KMS-11 (cell line): ENCODE data around the gene LRRIQ1.

Experiments
- H2AFZ ChIP-seq: fragments of 200-600 bp; sonication (generic); 2 replicates; pipeline ENCODE4 v1.6.1; 2016; ENCODE audit warnings: antibody characterized with exemption, mixed run types, low read depth
- H3K27ac ChIP-seq: fragments of 200-600 bp; sonication (generic); 2 replicates; pipeline ENCODE4 v1.6.1; 2016; ENCODE audit warnings: mild to moderate bottlenecking, mixed run types
- H3K27me3 ChIP-seq: fragments of 200-600 bp; sonication (generic); 2 replicates; pipeline ENCODE4 v1.6.1; 2017; ENCODE audit warnings: mild to moderate bottlenecking, low read depth, mixed run types, moderate library complexity; ENCODE audit not compliant: insufficient read depth
- H3K36me3 ChIP-seq: fragments of 200-600 bp; sonication (generic); 2 replicates; pipeline ENCODE4 v1.6.1; 2017; ENCODE audit warnings: mild to moderate bottlenecking, mixed run types; ENCODE audit not compliant: insufficient read depth
- H3K4me1 ChIP-seq: fragments of 200-600 bp; sonication (generic); 2 replicates; pipeline ENCODE4 v1.6.1; 2016; ENCODE audit warnings: mild to moderate bottlenecking, low read depth, mixed run types; ENCODE audit not compliant: poor library complexity, severe bottlenecking
- H3K4me2 ChIP-seq: fragments of 200-600 bp; sonication (generic); 2 replicates; pipeline ENCODE4 v1.7.0; 2016; ENCODE audit warnings: mild to moderate bottlenecking, mixed run types
- H3K4me3 ChIP-seq: fragments of 200-600 bp; sonication (generic); IDR thresholded peaks from 2 replicates; pipeline ENCODE4 v1.6.1; 2017; ENCODE audit warnings: low read depth, low read length, mixed read lengths; ENCODE audit not compliant: insufficient read depth
- H3K79me2 ChIP-seq: fragments of 200-600 bp; sonication (generic); 2 replicates; pipeline ENCODE4 v1.6.1; 2016; ENCODE audit warnings: low read depth, mixed run types; ENCODE audit not compliant: insufficient read depth
- H3K9ac ChIP-seq: fragments of 200-600 bp; sonication (generic); 2 replicates; pipeline ENCODE4 v1.6.1; 2016; ENCODE audit warnings: mild to moderate bottlenecking, mixed run types
- H4K20me1 ChIP-seq: fragments of 200-600 bp; sonication (generic); 2 replicates; pipeline ENCODE4 v1.6.1; 2016; ENCODE audit warnings: mild to moderate bottlenecking, mixed run types; ENCODE audit not compliant: insufficient read depth
- TF ChIP-seq, protein P1 (sequence below): fragments of 200-600 bp; sonication (generic); conservative IDR thresholded peaks from 2 replicates; pipeline ENCODE4 v1.6.1; 2017; ENCODE audit warnings: low read depth, mild to moderate bottlenecking, antibody characterized with exemption, low read length, moderate library complexity, mixed read lengths

The LRRIQ1 gene

DNA sequence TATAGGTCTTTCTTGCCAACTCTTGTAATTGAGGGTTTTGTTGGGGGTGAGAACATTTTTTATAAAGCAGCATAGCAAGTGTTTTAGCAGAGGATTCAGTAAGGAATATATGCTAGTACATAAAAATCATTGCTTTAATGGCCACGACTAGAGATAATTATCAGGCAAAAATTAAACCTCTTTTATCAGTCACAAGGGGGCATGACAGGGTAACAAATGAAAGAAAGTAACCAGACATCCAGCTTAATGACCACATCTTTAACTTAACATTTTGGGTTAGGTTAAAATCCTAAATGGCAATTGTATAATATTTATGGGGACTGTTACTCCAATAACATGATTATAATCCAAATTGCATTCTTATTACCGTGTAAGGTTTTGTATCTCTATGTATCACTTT is 119.6 kb downstream of the LRRIQ1 start:
- Histone ChIP-seq H3K79me2 (no peaks in the 10 kb centered on the region), H2AFZ (no peak overlapping the region), H3K9ac (no peak overlapping the region), H3K4me2 (no peak overlapping the region), H4K20me1 (no peaks in the 10 kb centered on the region), H3K4me3 (no peak overlapping the region), H3K27me3 (no peaks in the 10 kb centered on the region), H3K27ac (no peak overlapping the region), H3K36me3 (no peaks in the 10 kb centered on the region), H3K4me1 (no peaks in the 10 kb centered on the region)
- TF ChIP-seq, protein P1, sequence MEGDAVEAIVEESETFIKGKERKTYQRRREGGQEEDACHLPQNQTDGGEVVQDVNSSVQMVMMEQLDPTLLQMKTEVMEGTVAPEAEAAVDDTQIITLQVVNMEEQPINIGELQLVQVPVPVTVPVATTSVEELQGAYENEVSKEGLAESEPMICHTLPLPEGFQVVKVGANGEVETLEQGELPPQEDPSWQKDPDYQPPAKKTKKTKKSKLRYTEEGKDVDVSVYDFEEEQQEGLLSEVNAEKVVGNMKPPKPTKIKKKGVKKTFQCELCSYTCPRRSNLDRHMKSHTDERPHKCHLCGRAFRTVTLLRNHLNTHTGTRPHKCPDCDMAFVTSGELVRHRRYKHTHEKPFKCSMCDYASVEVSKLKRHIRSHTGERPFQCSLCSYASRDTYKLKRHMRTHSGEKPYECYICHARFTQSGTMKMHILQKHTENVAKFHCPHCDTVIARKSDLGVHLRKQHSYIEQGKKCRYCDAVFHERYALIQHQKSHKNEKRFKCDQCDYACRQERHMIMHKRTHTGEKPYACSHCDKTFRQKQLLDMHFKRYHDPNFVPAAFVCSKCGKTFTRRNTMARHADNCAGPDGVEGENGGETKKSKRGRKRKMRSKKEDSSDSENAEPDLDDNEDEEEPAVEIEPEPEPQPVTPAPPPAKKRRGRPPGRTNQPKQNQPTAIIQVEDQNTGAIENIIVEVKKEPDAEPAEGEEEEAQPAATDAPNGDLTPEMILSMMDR = peak; percentile 41; the same call in 1 of the 2 replicates

DNA sequence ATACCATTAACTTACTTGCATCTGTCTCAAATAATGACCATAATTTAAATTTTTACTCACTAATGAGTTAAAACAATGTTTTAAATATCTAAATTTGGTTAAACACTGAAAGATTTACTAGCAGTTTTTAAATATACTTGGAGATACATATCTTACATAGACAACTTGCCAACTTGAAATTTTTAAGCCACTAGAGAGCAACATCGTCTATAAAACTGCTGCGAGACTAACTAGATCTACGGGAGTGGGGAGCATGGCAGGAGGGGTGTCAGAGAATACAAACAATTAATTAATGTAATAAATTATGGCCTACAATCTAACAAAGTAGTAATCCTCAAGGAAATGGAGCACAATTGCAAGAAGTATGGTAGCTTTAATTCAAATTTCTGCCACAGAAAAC is 120.4 kb downstream of the LRRIQ1 start:
- no peak overlapping the region for H3K4me3 ChIP-seq
- H3K4me2 ChIP-seq = no peak overlapping the region
- no peaks in the 10 kb centered on the region for H3K27me3 ChIP-seq
- H3K9ac ChIP-seq = no peak overlapping the region
- H3K27ac ChIP-seq = no peak overlapping the region
- TF ChIP-seq, protein P1 = no peak
- H3K36me3 ChIP-seq = no peaks in the 10 kb centered on the region
- no peaks in the 10 kb centered on the region for H4K20me1 ChIP-seq
- no peak overlapping the region for H2AFZ ChIP-seq
- H3K79me2 ChIP-seq = no peaks in the 10 kb centered on the region
- no peaks in the 10 kb centered on the region for H3K4me1 ChIP-seq

DNA sequence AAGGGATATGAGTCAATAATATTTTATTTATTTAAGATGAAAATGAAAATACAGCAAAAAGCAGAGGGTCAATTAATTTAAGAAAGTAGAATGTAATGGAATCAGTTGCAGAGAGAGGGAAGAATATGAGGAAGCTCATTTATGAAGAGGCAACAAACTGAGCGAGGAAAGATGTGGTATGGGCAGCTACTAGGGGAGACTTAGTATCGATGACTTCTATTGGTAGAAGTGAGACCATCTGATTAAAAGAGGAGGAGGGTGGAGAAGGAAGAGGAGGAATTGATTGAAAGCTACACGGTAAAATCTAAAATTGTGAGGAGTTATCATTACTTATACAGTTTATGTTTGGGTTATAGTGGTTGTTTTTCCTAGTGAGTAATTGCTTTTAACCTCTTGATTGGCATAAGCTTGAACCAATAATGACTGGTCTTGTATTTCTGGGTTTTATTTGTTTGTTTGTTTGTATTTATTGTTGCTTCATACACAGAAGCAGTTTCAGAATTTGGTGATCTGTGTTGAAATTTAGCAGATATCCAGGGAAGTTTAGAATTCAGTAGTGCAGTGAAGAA is 121.0 kb downstream of the LRRIQ1 start:
- H2AFZ ChIP-seq = no peak overlapping the region
- no peak overlapping the region for H3K27ac ChIP-seq
- H3K36me3 ChIP-seq = no peaks in the 10 kb centered on the region
- H3K79me2 ChIP-seq = no peaks in the 10 kb centered on the region
- TF ChIP-seq, protein P1 = no peak
- H3K4me1 ChIP-seq = no peaks in the 10 kb centered on the region
- H3K9ac ChIP-seq = no peak overlapping the region
- H3K4me3 ChIP-seq = no peak overlapping the region
- H3K4me2 ChIP-seq = no peak overlapping the region
- no peaks in the 10 kb centered on the region for H4K20me1 ChIP-seq
- H3K27me3 ChIP-seq = no peaks in the 10 kb centered on the region

DNA sequence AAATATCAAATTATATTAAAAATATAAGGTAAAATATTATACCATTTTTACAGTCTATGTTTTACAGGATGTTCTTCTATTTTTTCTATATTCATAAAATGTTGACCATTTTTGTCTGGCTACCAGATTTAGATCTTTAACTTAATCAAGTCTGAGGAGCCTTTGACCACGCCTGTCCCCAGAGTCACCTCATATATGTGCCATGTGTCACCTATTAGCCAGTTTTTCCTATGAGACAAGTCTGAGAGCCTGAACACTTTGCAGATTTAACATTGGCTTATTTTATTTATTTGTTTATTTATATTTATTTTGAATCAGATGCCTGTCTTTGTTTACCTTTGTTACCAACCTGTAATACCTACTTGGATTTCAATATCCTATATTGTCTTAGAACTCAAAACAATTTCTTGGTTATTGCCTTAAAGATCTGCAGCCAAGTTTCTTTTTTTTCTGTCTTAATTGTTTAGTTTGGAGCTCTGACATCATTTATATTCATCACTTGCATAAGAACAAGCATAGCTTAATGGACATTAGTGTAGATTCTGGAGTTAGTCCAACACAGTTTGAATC is 127.7 kb downstream of the LRRIQ1 start:
- Histone ChIP-seq H3K36me3 (no peaks in the 10 kb centered on the region), H3K4me2 (no peak overlapping the region), H3K4me1 (no peaks in the 10 kb centered on the region), H3K4me3 (no peak overlapping the region), H3K9ac (no peak overlapping the region), H2AFZ (no peak overlapping the region), H3K79me2 (no peaks in the 10 kb centered on the region), H4K20me1 (no peaks in the 10 kb centered on the region), H3K27ac (no peak overlapping the region), H3K27me3 (no peaks in the 10 kb centered on the region)
- TF ChIP-seq, protein P1 = no peak
